GM12875 (cell line): ENCODE data around the gene TPRN.

Source experiments
- H3K4me3 ChIP-seq: one replicate; pipeline ENCODE4 v1.5.1; 2011; ENCODE audit warnings: low read depth, low read length, control low read depth
- TF ChIP-seq, protein P1 (sequence below): IDR thresholded peaks from 2 replicates; pipeline ENCODE4 v1.5.1; 2011; ENCODE audit warnings: low read depth, mild to moderate bottlenecking, control low read depth, inconsistent platforms, low read length, moderate library complexity, borderline replicate concordance; ENCODE audit not compliant: insufficient read depth

TPRN gene

DNA sequence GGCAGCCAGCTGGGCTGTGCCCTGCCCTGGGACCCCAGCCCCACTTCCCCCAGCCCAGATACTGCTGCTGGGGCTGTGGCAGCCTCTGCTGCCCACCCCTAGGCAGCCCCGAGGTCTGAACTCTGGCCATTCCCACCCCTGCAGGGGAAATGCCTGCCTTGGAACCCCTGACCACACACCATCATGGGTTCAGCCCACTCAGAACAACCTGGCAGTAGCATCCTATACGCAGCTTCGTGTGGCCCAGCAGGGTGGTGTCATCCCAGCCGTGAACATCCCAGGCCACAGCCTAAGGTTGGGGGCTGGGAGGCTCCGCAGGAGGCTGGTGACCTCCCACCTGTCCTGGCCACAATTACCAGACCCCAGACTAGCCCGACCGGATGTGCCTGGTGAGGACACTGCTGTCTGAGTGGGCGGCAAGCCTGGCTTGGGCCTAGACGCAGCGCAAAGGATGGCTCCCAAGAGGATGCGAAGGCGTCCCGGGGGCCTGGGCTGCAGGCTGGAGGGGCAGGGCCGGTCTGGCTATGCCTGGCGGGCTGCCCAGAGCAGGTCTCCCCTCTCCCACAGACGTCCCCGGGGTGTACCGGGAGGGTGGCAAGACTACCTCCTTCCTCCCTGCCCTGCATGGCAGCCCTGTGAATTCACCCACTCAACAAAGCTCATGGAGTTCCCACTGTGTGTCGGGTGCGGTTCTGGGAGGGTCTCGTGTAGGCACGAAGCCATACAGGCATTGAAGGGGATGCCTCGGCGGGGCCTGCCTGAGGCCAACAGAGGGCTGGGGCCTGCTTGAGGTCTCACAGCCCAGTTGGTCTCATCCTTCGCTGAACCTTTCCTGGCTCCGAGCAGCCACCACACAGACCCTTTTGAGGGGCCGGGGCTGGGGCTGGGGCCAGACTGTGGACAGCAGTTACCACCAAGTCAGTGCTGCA, 28.7 kb upstream of the TPRN start:
- TF ChIP-seq, protein P1, sequence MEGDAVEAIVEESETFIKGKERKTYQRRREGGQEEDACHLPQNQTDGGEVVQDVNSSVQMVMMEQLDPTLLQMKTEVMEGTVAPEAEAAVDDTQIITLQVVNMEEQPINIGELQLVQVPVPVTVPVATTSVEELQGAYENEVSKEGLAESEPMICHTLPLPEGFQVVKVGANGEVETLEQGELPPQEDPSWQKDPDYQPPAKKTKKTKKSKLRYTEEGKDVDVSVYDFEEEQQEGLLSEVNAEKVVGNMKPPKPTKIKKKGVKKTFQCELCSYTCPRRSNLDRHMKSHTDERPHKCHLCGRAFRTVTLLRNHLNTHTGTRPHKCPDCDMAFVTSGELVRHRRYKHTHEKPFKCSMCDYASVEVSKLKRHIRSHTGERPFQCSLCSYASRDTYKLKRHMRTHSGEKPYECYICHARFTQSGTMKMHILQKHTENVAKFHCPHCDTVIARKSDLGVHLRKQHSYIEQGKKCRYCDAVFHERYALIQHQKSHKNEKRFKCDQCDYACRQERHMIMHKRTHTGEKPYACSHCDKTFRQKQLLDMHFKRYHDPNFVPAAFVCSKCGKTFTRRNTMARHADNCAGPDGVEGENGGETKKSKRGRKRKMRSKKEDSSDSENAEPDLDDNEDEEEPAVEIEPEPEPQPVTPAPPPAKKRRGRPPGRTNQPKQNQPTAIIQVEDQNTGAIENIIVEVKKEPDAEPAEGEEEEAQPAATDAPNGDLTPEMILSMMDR = no peak
- H3K4me3 ChIP-seq = no peak overlapping the region

DNA sequence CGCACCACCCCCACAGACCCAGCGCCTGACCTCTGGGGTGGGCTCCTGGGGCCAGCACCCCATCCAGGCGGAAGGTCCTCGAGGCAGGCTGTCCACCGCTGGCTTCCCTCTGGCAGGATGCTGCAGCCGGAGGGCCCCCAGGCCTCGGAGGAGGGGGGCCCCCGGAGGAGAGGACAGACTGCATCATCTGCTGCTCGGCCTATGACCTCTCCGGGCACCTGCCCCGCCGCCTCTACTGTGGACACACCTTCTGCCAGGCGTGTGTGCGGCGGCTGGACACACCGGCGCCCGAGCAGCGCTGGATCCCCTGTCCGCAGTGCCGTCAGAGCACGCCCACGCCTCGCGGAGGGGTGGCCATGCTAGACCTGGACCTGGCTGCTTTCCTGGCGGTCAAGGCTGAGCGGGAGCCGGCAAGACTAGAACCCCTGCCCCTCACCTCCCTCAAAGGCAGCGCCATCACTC, 28.0 kb upstream of the TPRN start:
- no peak overlapping the region for H3K4me3 ChIP-seq
- TF ChIP-seq, protein P1 = no peak

DNA sequence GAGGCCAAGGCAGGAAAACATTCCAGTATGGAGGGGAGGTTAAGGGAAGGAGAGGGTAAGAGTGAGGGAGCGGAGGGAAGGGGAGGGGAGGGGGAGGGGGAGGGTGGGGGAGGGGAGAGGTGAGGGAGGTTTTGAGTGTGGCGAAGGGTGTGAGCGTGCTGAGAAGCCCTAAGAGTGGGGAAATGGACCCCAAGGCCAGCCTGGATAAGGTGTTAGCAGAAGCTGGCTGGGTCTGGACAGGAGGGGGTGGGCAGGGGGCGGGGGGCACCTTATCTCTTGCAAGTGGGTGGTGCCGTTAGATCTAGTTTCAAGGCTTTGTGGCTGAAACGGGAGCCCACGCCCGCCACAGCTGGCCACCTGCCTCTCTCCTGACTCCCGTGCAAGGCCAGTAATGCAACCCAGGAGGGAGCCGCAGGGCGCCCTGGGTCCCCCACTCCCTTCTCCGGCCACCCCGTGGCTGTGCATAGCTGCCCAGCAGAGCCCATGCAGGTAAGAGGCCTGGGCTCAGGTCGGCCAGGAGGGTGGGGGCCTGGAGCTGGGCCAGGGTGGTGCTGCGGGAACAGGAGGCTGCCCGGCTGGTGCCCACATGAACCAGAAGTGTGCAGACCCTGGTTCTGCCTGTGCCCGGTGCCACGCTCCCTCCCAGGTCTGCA, 27.4 kb upstream of the TPRN start:
- H3K4me3 ChIP-seq = no peak overlapping the region
- TF ChIP-seq, protein P1 = no peak

DNA sequence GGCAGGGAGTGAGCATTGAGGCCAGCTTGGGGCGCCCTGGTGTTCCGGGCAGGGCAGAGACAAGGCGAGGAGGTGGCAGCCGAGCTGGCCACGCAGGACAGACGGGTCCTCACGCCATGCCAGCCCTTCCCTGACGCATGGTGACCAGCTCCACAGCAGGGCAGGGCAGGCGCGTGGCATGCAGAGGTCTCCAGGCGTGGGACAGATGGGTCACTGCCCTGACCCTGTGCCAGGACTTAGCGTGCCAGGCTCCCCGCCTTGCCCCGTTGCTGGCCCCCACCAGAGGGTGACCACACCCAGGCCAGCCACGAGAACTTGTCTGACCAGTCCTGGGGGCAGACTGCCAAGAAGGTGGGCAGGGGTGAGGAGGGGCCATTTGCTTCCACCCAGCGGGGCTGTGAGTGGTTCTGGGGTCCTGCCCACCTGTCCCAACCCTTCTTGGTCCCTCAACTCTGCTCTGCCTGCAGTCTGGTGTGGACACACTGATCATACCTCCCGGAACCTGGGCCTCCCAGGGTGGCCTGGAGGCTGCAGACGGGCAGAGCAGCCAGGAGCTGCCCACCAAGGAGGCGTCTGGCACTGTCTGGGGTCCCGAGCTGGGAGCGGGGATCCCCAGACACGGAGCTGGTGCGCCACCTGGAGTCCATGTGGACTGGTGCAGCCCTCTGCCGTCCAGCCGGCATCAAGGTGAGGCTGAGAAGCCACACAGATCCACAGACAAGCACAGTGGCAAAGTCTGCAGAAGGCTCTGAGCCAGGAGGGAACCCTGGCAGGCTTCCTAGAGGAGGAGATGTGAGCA, 26.7 kb upstream of the TPRN start, which contains the start of gene RNF224:
TSS of gene RNF224 (plus strand) at position 449 of the 799 bp plus-strand sequence. CDS start 834 bp downstream, outside the sequence.
- TF ChIP-seq, protein P1 = peak; percentile 95
- H3K4me3 ChIP-seq = no peak within 1 kb of the TSS

DNA sequence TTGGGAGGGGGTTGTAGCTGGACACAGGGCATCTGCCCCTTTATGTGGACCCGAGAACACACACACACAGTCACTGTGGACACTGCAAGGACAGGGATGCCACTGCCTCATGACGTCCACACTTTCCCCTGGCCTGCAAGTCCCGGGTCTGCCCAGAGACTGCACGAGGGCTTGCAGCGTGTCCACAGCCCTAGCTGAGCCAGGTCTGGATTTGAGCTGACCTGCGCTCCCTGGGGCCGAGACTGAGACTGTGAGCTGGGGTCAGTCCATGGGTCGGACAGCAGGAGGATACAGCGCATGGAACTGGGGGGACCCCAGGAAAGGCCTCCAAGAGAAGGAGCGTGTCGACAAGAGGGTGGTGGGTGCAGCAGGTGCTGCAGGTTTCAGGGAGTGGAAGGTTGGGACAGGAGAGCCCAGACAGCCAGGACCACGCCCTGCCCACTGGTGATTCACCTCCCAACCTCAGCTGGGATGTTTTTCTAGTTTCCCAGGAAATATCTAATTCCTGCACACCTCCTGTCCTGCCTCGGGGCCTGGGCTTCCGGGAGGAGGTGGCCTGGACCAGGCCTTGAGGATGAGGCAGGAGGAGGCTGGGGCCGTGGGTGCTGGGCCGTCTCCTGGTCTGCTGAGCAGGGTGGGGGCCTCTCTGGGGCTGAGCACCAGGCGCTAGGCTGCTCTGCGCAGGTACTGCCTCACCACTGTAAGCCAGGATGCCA, 26.0 kb upstream of the TPRN start:
- TF ChIP-seq, protein P1 = no peak
- H3K4me3 ChIP-seq = no peak overlapping the region

DNA sequence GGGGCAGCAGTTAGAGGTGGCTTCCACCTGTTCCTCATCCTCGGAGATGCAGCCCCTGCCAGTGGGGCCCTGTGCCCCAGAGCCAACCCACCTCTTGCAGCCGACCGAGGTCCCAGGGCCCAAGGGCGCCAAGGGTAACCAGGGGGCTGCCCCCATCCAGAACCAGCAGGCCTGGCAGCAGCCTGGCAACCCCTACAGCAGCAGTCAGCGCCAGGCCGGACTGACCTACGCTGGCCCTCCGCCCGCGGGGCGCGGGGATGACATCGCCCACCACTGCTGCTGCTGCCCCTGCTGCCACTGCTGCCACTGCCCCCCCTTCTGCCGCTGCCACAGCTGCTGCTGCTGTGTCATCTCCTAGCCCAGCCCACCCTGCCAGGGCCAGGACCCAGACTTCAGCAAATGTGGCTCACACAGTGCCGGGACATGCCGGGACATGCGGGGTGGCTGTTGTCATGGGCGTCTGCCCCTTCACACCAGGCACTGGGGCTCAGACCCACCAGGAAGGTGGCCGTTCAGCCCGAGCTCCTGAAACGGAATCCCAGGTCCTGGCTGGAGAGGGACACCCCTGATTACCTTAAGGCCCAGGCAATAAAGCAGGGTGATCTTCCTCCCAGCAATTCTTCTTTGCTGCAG, 25.3 kb upstream of the TPRN start:
- TF ChIP-seq, protein P1 = no peak
- no peak overlapping the region for H3K4me3 ChIP-seq
